CD4-positive, alpha-beta T cell (primary cell): ENCODE measurements around the gene FOXN4. TPM values are rescaled to one million over a fixed set of nuclear protein-coding genes. Genes with fewer than 3 reads are reported as not detected.

Experiments
- ATAC-seq: fragments of 200-7000 bp; cut with Tn5 transposase; one replicate; pipeline ENCODE4 v1.10.0; 2022; ENCODE audit warnings: mild to moderate bottlenecking; ENCODE audit not compliant: poor library complexity
- CTCF ChIA-PET: fragments of 350-600 bp; sonication (Branson Sonifier 250); formaldehyde crosslinking; loops from one replicate; lab custom pipeline; 2021; ENCODE audit warnings: antibody characterized with exemption, inconsistent platforms; lab: Charles Lee
- POLR2A ChIA-PET: fragments of 350-600 bp; sonication (Branson Sonifier 250); formaldehyde crosslinking; loops from one replicate; lab custom pipeline; 2021; ENCODE audit warnings: antibody characterized with exemption, inconsistent platforms; lab: Charles Lee
- DNase-seq, 14 experiments: peaks; one replicate each; pipeline ENCODE4 v3.0.0-alpha.2; 2013 to 2020; ENCODE audit warnings: mixed read lengths in 2 of 14
- H3K27ac ChIP-seq, 2 donors: one replicate each; pipeline versions ENCODE4 v1.5.1 to v1.7.0; 2013; ENCODE audit warnings: low read length in 2 of 2, low read depth in 1 of 2, mild to moderate bottlenecking in 1 of 2
- H3K27me3 ChIP-seq, 2 experiments: 1 replicate in 1 of 2; 2 replicates in 1 of 2; pipeline versions ENCODE4 v1.6.1 to v1.7.0; 2013; ENCODE audit warnings: low read length in 2 of 2, control low read depth in 1 of 2, mild to moderate bottlenecking in 1 of 2, moderate library complexity in 1 of 2; ENCODE audit not compliant: insufficient read depth in 2 of 2, control insufficient read depth in 1 of 2
- H3K36me3 ChIP-seq: one replicate; pipeline ENCODE4 v1.6.1; 2013; ENCODE audit warnings: low read length, control low read depth; ENCODE audit not compliant: insufficient read depth
- H3K4me1 ChIP-seq: one replicate; pipeline ENCODE4 v1.6.1; 2013; ENCODE audit warnings: low read length, control low read depth; ENCODE audit not compliant: insufficient read depth
- H3K4me3 ChIP-seq: one replicate; pipeline ENCODE4 v1.5.1; 2013; ENCODE audit warnings: mild to moderate bottlenecking, low read length, moderate library complexity
- H3K9me3 ChIP-seq, 2 experiments: 1 replicate in 1 of 2; 2 replicates in 1 of 2; pipeline versions ENCODE4 v1.6.1 to v1.7.0; 2013; ENCODE audit warnings: low read length in 2 of 2, mild to moderate bottlenecking in 2 of 2, control low read depth in 1 of 2, moderate library complexity in 1 of 2; ENCODE audit not compliant: control insufficient read depth in 1 of 2, insufficient read depth in 1 of 2
- H3K27ac Mint-ChIP-seq: one replicate; pipeline ENCODE4 v1.8.0; 2020; ENCODE audit warnings: mixed read lengths
- H3K27me3 Mint-ChIP-seq: one replicate; pipeline ENCODE4 v1.8.0; 2021; ENCODE audit warnings: mixed read lengths
- H3K36me3 Mint-ChIP-seq: one replicate; pipeline ENCODE4 v1.8.0; 2021; ENCODE audit warnings: low read depth, mixed read lengths
- H3K4me1 Mint-ChIP-seq: one replicate; pipeline ENCODE4 v1.8.0; 2021; ENCODE audit warnings: low read depth, mixed read lengths
- H3K4me3 Mint-ChIP-seq: one replicate; pipeline ENCODE4 v1.8.0; 2020; ENCODE audit warnings: mild to moderate bottlenecking, mixed read lengths
- H3K9me3 Mint-ChIP-seq: one replicate; pipeline ENCODE4 v1.8.0; 2020; ENCODE audit warnings: mixed read lengths
- intact Hi-C, 2 experiments: fragments of 100-400 bp; cut with DNase I in 1 of 2; cut with micrococcal nuclease in 1 of 2; formaldehyde crosslinking; loops; one replicate each; pipeline versions ENCODE4 v1.15.1 to v1.9.0; 2023 to 2025; cut with DNase I, micrococcal nuclease
- total RNA-seq, 174 experiments: library from RNA in 2 of 174; stranded (reverse) in 2 of 174; gene quantifications; one replicate each; pipeline ENCODE4 v1.2.3 and lab custom pipeline; 2021 to 2026
- TF ChIP-seq, protein P1 (sequence below): fragments of 200-600 bp; IDR thresholded peaks from one replicate; pipeline ENCODE4 v1.8.0; 2022; ENCODE audit warnings: antibody characterized with exemption, mild to moderate bottlenecking

The FOXN4 gene
- total RNA-seq, 2 experiments from 2014 or later = not detected

DNA sequence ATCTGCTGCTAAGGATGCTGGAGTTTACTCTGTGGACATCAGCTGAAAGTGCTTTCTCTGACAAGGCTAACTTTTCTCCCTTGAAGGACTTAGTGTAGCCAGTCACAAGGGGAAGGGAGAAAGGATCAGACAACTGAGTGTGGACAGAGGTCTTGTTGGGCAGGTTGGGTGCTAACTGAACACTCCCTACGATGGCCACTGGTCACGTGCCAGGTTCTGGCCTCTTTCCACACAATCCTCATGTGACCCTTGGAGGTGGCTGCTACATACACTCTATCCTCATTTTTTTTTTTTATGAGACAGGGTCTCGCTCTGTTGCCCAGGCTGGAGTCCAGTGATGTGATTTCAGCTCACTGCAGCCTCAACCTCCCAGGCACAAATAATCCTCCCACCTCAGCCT is 39.7 kb downstream of the FOXN4 start:
- H3K27ac Mint-ChIP-seq = no peak overlapping the region
- no peaks in the 10 kb centered on the region for H3K4me1 Mint-ChIP-seq
- ChIA-PET CTCF (no interaction called here), POLR2A (no interaction called here)
- H3K36me3 Mint-ChIP-seq = peaks cover 36% of the 10 kb centered on the region
- H3K4me3 Mint-ChIP-seq = no peak overlapping the region
- peaks cover 8% of the 10 kb centered on the region for H3K9me3 Mint-ChIP-seq
- DNase-seq = no peak
- Histone ChIP-seq H3K36me3 (peaks cover 18% of the 10 kb centered on the region), H3K9me3 (peaks cover 0 to 12% of the 10 kb centered on the region in 2 experiments), H3K4me3 (no peak overlapping the region), H3K4me1 (no peaks in the 10 kb centered on the region), H3K27me3 (no peaks in the 10 kb centered on the region), H3K27ac (no peak overlapping the region)
- intact Hi-C loops = no loop called here
- ATAC-seq = no peak
- no peaks in the 10 kb centered on the region for H3K27me3 Mint-ChIP-seq
- TF ChIP-seq, protein P1, sequence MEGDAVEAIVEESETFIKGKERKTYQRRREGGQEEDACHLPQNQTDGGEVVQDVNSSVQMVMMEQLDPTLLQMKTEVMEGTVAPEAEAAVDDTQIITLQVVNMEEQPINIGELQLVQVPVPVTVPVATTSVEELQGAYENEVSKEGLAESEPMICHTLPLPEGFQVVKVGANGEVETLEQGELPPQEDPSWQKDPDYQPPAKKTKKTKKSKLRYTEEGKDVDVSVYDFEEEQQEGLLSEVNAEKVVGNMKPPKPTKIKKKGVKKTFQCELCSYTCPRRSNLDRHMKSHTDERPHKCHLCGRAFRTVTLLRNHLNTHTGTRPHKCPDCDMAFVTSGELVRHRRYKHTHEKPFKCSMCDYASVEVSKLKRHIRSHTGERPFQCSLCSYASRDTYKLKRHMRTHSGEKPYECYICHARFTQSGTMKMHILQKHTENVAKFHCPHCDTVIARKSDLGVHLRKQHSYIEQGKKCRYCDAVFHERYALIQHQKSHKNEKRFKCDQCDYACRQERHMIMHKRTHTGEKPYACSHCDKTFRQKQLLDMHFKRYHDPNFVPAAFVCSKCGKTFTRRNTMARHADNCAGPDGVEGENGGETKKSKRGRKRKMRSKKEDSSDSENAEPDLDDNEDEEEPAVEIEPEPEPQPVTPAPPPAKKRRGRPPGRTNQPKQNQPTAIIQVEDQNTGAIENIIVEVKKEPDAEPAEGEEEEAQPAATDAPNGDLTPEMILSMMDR = no peak

DNA sequence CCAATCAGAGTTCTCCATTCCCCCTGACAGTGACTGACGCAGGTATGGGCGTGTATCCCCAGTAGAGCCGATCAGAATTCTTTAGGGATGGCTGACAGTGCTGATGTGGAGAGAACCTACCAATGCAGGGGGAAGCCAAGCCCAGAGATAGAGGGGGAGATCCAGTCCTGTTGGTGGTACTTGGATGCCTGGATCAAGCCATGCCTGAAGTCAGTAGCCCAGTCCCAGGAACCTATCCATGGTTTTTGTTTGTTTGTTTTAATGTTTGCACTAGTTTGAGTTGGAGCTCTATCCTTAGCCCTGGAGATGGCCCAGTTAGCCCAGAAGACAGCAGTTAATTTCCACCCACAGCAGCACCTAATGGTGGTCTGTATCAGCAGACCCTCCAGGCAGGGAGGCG is 40.2 kb downstream of the FOXN4 start:
- no peaks in the 10 kb centered on the region for H3K4me1 ChIP-seq
- no peaks in the 10 kb centered on the region for H3K27me3 ChIP-seq
- H3K36me3 ChIP-seq = peaks cover 19% of the 10 kb centered on the region
- CTCF ChIA-PET = no interaction called here
- POLR2A ChIA-PET = no interaction called here
- Mint-ChIP-seq H3K4me3 (no peak overlapping the region), H3K27ac (no peak overlapping the region), H3K27me3 (no peaks in the 10 kb centered on the region), H3K9me3 (peaks cover 8% of the 10 kb centered on the region), H3K4me1 (no peaks in the 10 kb centered on the region), H3K36me3 (peaks cover 41% of the 10 kb centered on the region)
- peaks cover 0 to 12% of the 10 kb centered on the region in 2 experiments for H3K9me3 ChIP-seq
- ATAC-seq (no peak), DNase-seq (no peak)
- no peak overlapping the region for H3K4me3 ChIP-seq
- intact Hi-C loops = no loop called here
- TF ChIP-seq, protein P1 = no peak
- H3K27ac ChIP-seq = no peak overlapping the region

DNA sequence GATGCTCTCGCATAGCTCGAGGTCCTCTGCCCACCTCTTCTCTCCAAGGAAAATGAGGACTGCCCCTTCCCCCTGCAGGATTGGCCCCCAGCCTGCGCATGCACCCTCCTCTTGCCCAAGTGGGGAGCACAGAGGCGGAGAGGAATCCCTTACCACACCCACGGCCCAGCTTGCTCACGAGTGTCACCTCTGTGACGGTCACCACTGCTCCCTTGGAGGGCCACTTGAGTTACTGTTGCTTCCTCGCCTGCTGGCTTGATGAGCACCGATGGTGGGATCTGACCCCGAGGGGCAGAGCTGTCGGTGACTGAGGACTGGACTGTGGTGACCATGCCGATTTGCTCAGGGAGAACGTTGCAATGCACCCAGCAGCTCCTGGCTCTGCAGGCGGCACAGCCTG is 41.7 kb downstream of the FOXN4 start:
- POLR2A ChIA-PET = no interaction called here
- H3K27ac ChIP-seq = no peak overlapping the region
- H3K4me3 Mint-ChIP-seq = no peak overlapping the region
- H3K9me3 Mint-ChIP-seq = peaks cover 8% of the 10 kb centered on the region
- no peak overlapping the region for H3K4me3 ChIP-seq
- H3K27ac Mint-ChIP-seq = no peak overlapping the region
- DNase-seq = no peak
- no peaks in the 10 kb centered on the region for H3K4me1 Mint-ChIP-seq
- CTCF ChIA-PET = no interaction called here
- intact Hi-C loops = no loop called here
- no peaks in the 10 kb centered on the region for H3K27me3 Mint-ChIP-seq
- H3K9me3 ChIP-seq = peaks cover 0 to 8% of the 10 kb centered on the region in 2 experiments
- H3K27me3 ChIP-seq = no peaks in the 10 kb centered on the region
- peaks cover 19% of the 10 kb centered on the region for H3K36me3 ChIP-seq
- TF ChIP-seq, protein P1 = no peak
- H3K4me1 ChIP-seq = no peaks in the 10 kb centered on the region
- H3K36me3 Mint-ChIP-seq = peaks cover 52% of the 10 kb centered on the region
- no peak for ATAC-seq
